ENCODE results near the gene SBNO1.

Gene SBNO1

GRCh38 chr12:123245678-123246077 is 119.0 kb downstream of the SBNO1 start:
- DNase-seq (ENCODE audit: low read depth, low spot score): no peak
- no peak overlapping the region for H3K4me3 ChIP-seq (ENCODE audit: low read depth, low read length)
- TF ChIP-seq CTCF (IDR thresholded peaks at IDR 0.05; ENCODE audit: insufficient read depth, low read length, missing control alignments): no peak
- ChIA-PET POLR2A (no interaction called here), CTCF (no interaction called here)

- no peak overlapping the region for H3K4me3 ChIP-seq (ENCODE audit: low read depth, low read length)
- no peak for DNase-seq (ENCODE audit: low read depth, low spot score)
- ChIA-PET CTCF (interaction anchor here (0.7 to 1.2 kb wide), 2 partner anchors 10 to 123 kb away, joined by 3 to 6 read pairs; partner anchors contain the start of gene MTRFR), POLR2A (interaction anchor here (0.7 kb wide), 2 partner anchors 11 to 181 kb away, joined by 3 read pairs; partner anchors contain the start of gene MPHOSPH9)
- no peak for TF ChIP-seq CTCF (IDR thresholded peaks at IDR 0.05; ENCODE audit: insufficient read depth, low read length, missing control alignments)
Observed at GRCh38 chr12:123243671-123244262, 120.9 kb downstream of the SBNO1 start.

- POLR2A ChIA-PET: interaction anchor here (1.1 to 2.5 kb wide), 2 partner anchors 9 to 266 kb away, joined by 3 to 15 read pairs; partner anchors contain the start of genes MPHOSPH9 and MTRFR
- TF ChIP-seq CTCF (IDR thresholded peaks at IDR 0.05; ENCODE audit: insufficient read depth, low read length, missing control alignments): no peak
- no peak for DNase-seq (ENCODE audit: low read depth, low spot score)
- CTCF ChIA-PET: interaction anchor here (0.9 to 13.0 kb wide), 6 partner anchors 7 to 449 kb away, joined by 3 to 312 read pairs (median 6); partner anchors contain the start of gene MTRFR
- H3K4me3 ChIP-seq (ENCODE audit: low read depth, low read length): no peak overlapping the region
Observed at GRCh38 chr12:123242116-123242904, 122.3 kb downstream of the SBNO1 start.
